Amniotic epithelial cell (primary cell): Measurements from ENCODE around the gene GYG2.
"Not testable (repeated sequence)": the region's sequence is repeated elsewhere in the genome, so short reads cannot be mapped to it uniquely, and the experiment has no call there.

Experiments
- DNase-seq: peaks from one replicate; pipeline ENCODE4 v3.0.0-alpha.2; 2010; ENCODE audit warnings: low read depth

Gene GYG2

GRCh38 chrX:2907295-2907694, 78.6 kb downstream of the GYG2 start:
- no peak for DNase-seq

- no peak for DNase-seq
Observed at GRCh38 chrX:2908125-2908685, 79.5 kb downstream of the GYG2 start.

GRCh38 chrX:2910109-2910508, 81.4 kb downstream of the GYG2 start:
- no peak for DNase-seq

- no peak for DNase-seq
Observed at GRCh38 chrX:2913118-2913517, 84.4 kb downstream of the GYG2 start.

- no peak for DNase-seq
Observed at GRCh38 chrX:2917767-2918166, 89.0 kb downstream of the GYG2 start.

GRCh38 chrX:2921193-2921592, 92.5 kb downstream of the GYG2 start:
- no peak for DNase-seq

- no peak for DNase-seq
Observed at GRCh38 chrX:2921750-2922149, 93.0 kb downstream of the GYG2 start.

- DNase-seq: no peak
Observed at GRCh38 chrX:2924151-2924550, 95.4 kb downstream of the GYG2 start.

GRCh38 chrX:2926255-2926654, 97.5 kb downstream of the GYG2 start:
- DNase-seq: not testable (repeated sequence)

- DNase-seq: no peak
Observed at GRCh38 chrX:2926664-2927275, 98.0 kb downstream of the GYG2 start.

GRCh38 chrX:2928191-2928582, 99.5 kb downstream of the GYG2 start:
- DNase-seq: no peak

GRCh38 chrX:2928583-2929434, 100.1 kb downstream of the GYG2 start, which contains the start of gene ARSD:
Gene ARSD (minus strand): TSS chrX:2929339. CDS start chrX:2929275, 64 bp downstream.
- peak; percentile 88 for DNase-seq

- no peak for DNase-seq
Observed at GRCh38 chrX:2931155-2931554, 102.4 kb downstream of the GYG2 start.

GRCh38 chrX:2931612-2932011, 102.9 kb downstream of the GYG2 start:
- DNase-seq: no peak
